HG03280 (cell line): ENCODE measurements around the gene MRPL44.

ENCODE experiments used
- ATAC-seq: cut with Tn5 transposase; IDR thresholded peaks from one replicate; pipeline ENCODE4 v1.9.1; 2021; ENCODE audit warnings: mild to moderate bottlenecking, moderate library complexity; ENCODE audit not compliant: unreplicated experiment

MRPL44 gene

DNA sequence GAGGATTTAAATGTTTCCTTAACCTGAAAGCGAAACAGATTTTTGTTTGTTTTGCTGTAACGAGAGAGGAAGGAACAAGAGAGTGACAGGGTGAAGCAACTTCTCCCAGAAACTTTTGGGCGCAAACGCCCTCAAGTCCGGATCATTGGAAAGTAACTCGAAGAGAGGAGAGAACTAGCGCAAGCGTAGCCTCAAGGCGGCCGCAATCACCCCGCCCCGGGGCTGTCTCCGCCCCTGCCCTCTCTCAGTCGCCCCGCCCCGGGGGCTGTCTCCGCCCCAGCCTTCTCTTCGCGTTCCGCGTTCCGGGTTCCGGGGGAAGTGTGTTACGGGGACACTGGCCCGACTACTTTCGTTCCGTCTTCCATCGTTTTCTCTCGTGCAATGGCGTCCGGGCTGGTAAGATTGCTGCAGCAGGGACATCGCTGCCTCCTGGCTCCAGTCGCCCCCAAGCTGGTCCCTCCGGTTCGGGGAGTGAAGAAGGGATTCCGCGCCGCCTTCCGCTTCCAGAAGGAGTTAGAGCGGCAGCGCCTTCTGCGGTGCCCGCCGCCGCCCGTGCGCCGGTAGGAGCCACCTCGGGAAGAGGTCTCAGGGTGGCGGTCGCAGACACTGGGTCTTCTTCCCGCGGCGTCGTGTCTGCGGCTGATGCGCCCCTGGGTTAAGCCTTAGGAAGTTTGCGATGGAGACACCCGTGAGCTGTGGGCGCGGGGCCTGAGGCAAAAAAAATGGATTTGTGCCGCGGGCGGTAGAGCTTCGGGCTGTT lies at the start of gene MRPL44:
Gene MRPL44, plus strand, starts transcription at position 372 of the 760 bp plus-strand sequence. Its CDS starts 10 bp downstream, at position 382.
- peak; percentile 91 for ATAC-seq

DNA sequence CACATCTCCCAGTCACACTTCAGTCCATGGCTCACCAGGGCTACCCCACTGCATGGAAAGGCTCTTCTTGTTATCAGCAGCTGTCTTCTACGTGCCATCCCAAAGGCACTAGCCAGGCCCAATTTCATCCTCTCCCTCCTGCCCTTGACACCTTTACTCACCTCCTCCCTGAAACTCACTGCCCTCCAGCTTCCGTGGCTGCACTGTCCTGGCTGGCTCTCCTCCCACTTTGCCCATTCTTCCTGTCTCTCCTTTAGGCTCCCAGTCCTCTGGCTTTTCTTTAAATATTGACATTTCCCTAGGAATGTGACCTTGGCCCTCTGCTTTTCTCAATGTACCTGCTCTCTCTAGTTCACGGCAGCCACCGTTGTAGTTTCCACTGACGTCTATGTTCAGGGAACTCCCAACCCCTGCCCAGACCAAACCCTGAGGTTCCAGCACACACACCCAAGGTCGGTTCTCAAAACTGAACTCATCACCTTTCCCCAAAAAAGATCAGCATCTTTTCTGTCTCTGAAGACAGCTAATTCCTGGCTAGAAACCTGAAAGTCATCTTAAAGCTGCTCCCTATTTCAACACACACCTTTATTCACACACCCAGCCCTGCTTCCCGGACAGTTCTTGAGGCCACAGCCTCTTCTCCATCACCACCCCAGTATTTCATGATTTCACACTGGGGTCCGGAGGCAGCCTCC lies 48.8 kb upstream of the MRPL44 start:
- ATAC-seq: no peak

DNA sequence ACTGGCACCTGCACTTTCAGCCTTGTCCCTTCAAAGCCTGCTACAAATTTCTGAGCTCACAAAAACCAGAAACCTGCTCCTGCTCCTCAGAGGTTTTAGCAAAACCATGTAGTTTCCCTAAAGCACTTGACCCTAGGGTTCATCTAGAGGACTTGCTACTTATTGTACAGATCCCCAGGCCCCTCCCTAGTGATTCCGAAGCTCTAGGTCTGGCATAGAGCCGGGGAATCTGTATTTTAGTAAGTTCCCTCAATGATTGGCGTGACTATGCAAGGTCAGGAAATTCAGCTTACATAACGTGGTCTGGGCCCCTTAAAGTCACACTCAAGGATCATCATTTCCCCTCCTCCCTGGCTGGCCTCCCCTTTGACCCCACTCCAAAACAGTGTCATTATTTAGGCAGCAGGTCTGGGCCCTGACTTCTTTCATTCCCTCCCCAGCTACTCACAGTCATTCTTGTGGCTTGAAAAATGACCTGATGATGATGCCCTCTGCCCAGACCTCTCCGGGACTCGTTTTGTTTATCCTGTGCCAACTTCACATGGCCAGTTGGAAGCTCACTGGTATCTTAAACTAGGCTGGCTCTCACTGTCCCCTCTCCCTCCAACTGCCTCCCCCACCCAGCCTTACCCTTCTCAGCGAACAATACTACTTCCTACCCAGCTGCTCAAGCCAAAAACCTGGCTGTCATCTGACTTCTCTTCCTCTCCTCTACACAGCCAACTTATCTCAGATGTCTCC lies 48.1 kb upstream of the MRPL44 start:
- ATAC-seq: no peak

DNA sequence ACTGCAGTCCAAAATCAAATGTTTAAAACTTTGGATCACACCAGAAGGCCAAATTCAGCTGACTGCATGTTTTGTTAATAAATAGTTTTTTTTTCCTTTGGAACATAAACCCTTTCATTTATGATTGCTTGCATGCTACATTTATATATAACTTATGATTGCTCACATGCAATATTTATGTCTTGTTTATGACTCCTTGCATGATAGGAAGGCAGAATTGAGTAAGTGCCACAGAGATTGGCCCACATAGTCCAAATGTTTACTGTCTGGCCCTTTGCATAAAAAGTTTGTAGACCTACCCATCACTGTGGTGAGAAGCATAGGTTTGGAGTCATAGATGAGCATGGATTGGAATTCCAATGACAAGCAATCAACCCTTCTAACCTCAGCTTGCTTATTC lies 42.9 kb upstream of the MRPL44 start:
- no peak for ATAC-seq

DNA sequence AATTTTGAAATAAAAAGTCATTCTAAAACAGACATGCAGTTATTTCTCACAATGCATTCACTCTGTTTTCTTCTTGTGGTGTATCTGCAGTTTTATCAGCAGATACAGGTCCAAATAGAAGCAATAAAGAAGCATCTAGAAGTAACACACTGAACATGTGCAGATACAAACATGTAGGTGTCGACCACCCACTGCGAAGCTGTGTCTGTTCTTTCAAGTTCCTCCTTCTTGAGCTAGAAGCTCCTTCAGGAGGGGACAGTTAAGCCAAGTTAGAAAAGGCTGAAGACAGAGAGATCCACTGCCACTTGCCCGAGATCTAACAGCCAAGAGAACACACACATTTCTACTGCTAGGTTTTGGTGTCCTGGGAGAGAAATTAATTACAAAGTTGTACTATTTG lies 42.2 kb upstream of the MRPL44 start:
- ATAC-seq: no peak

DNA sequence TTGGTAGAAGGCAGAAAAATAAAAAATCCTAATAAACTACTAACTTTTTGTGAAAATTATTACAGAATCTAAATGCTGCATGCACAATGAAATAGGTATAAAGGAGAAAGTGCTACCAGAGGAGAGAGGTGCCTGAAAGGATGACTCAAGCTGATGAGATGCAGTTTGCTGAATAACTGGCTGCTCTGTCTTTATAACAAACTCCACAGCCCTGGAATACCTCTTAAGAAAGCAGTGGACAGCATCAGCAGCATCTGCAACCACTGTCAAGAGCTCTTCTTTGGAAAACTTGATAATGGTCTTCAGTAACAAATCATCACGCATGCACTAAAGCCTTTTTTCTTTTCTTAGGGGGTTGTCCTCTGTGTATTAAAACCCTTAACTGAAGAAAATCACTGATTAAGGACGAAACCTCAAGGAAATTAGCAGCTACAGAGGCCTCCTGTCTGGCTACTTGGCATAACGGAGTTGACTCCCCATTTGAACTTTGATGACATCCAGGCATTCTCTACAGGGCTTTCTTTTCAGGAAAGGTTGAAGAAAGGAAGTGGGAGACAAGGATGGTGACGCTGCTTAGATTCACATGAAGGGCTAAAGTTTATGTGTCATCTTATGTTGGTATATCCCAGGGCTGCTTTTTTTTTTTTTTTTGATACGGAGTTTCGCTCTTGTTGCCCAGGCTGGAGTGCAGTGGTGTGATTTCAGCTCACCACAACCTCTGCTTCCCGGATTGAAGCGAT lies 40.9 kb upstream of the MRPL44 start:
- ATAC-seq: no peak

DNA sequence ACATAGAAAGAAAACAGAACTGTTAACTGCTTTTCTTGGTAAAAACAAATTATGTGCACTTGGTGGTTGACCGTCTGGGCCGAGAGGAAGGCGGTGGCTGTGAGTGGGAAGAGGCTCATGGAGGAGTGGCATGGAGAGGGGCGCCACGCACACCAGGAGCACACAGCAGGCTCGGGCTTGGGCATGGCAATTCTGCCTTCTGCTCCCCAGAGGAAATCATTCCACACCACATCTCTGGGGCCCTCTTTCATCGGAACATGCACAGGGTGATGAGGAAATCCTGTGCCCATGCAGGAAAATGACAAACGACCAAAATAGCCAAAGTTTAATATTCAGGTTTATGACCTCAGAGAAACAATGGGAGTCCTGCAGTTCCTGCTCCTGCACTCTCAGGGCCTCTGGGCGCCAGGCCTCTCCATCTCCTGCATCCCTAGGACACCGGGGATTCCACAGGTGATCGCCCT lies 38.6 kb upstream of the MRPL44 start:
- no peak for ATAC-seq

DNA sequence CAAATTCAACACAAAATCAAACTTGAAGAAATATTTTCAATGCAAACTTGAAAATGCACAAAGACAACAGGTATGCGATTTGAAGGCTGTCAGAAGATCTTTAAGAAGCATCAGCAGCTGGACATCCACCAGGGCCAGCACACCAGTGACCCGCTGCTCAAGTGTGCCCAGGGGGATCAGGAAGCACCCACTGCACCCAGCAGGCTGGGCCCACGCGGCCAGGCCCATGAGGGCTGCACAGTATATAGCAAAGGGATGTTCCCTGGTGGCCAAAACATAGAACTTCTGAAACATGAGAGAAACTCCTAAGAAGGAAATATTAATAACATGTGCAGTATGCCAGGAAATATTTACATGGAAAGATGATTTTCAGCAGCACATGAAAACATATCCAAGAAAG lies 37.2 kb upstream of the MRPL44 start:
- ATAC-seq: no peak

DNA sequence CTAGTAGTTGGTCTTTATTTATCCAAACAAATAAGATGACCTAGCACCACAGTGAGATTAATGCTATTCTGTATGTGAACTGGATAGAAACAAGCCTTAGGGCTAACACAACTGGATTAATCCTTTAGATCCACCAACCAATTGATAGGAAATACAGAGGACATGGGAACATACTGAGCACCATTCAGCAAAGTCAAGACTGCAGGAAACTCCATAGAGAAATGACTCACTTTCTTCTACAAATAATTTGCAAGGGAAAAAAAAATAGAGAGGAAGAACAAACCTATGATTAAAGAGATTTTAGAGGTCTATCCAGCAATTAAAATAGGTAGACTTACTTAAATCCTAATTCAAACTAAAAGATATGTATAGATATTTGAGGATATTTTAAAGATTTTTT lies 36.1 kb upstream of the MRPL44 start:
- ATAC-seq: no peak

DNA sequence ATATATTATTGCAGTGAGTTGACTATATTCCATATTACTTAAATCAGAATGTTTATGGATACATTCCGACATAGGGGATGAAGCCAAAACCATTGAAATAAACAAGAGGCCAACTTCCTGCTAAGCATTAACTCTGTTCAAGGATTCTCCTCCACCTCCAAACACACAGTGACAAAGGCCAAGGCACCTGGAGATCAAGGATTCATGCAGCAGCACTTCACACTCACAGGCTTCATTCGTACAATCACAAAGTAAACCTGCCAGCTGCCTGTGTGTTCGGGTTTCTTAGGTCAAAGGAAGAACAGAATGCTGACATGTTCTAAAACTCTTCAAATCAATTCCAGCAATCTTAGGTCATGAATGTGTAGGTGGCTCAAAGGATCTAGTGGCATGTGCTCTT lies 35.0 kb upstream of the MRPL44 start:
- no peak for ATAC-seq

DNA sequence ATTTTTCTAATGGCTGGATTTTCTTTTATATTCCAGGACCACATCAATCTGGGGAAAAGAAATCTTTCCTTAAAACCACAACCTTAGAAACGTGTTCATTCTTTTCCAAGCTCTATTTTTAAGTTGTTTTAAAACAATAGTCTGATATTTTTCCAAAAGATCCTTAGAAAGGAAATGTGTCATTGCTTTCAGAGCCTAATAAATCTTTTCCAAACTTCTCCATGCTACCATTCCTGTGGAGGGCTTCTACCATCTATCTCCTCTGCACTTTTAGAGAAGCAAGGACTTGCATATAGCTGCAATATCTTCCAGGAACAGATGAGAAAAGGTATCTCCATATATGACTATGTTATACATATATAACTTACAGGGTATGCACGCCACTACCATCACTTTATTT lies 33.3 kb upstream of the MRPL44 start:
- ATAC-seq: no peak

DNA sequence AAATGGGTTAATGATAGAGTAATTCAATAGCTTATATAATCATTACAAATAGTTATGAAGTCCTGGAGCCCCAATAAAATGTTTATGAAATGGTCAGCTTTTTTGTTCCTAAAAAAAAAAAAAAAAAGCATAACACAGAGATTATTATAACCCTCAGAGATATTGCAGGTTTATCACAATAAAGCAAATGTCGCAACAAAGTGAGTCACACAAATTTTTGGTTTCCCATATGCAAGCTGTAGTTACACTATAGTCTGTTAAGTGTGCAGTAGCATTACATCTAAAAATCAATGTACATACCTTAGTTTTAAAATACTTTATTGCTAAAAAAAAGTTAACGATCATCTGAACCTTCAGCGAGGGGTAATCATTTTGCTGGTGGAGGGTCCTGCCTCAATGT lies 32.2 kb upstream of the MRPL44 start:
- no peak for ATAC-seq

DNA sequence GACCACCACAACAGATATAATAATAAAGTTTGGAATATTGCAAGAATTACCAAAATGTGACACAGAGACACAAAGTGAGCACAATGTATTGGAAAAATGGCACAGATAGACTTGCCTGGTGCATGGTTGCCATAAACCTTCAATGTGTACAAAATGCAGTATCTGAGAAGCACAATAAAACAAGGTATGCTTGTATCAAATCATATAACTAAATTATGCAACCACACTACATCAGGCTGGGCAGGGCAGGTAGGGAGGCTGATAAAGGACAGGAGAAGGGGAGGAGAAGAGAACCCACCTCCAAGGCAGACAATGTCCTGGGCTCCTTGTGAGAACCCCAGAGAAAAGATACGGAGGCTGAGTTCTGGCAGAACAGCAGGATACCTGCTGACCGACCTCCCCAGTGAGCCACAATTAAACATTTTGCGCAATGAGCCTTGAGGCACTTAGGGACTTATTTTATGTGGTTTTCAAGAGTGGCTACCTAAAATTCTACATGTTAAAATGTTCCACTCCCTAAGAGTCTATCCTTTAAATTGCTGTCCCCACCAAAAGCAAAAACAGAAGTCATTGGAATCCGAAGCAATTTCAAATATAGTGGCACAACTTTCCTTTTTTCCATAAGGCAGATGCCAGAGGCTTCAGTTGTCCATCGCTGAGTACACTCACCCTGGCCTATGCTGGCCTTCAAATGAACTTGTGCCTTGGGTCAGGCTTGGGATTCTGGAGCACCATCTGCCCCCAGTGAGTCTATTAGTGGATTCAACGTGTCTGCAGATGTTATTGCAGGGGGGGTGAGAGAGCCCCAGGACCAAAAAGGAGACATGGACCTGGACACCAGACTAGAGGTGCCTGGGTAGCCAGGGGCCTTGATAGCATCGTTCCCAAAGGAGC lies 28.9 kb upstream of the MRPL44 start:
- no peak for ATAC-seq

DNA sequence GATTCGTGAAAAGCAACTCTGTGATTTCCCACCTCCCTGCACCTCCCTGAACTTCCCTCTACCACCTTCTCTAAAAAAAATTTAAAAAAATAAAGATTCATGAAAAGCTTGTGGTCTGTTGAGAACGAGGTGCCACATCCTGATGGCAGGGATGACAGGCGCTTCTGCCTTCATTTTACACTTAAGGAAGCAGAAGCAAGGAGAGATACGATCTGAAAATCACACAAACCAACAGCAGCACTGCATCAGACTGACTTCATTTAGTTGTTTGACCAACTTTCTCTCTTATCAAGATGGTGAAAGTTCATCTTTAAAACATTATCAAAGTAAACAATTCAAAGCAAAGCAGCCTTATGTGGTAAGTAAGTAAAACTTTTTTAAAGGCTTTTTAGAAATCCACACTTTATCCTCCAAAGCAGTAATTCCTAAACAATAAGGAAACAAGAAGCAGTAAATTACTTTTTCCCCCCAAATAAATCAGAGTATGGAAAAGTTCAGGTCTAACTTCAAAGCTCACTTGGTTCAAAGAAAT lies 27.6 kb upstream of the MRPL44 start:
- ATAC-seq: no peak

DNA sequence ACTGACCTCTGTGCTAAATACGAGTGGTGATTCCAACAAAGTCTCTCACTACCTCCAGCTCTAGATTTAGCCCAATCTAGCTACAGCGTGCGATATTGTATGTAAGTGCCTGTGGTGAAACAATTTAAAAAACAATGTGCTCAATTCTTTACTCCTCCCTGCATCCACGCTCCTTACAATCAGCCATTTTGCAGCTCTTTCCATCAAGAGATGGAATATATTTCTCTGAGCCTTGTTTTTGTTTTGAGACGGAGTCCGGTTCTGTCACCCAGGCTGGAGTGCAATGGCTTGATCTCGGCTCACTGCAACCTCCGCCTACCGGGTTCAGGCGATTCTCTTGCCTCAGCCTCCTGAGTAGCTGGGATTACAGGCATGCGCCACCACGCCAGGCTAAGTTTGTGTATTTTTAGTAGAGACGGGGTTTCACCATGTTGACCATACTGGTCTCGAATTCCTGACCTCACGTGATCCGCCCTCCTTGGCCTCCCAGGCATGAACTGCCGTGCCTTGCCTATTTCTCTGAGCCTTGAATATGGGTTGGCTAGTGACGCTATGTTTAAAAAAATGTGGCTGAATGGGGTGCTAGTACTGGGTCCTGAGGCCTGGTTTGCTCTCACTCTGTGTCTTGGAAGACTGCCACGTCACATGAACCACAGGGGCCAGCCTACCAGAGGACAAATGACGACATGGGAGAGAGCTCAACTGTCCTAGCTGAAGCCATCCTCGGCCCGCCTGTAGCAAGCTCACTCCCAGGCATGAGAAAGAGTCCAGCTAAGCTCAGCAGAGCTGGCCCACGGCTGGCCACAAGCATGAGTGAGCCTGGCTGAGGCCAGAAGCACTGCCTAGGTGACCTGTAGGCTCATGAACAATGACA lies 26.9 kb upstream of the MRPL44 start:
- no peak for ATAC-seq

DNA sequence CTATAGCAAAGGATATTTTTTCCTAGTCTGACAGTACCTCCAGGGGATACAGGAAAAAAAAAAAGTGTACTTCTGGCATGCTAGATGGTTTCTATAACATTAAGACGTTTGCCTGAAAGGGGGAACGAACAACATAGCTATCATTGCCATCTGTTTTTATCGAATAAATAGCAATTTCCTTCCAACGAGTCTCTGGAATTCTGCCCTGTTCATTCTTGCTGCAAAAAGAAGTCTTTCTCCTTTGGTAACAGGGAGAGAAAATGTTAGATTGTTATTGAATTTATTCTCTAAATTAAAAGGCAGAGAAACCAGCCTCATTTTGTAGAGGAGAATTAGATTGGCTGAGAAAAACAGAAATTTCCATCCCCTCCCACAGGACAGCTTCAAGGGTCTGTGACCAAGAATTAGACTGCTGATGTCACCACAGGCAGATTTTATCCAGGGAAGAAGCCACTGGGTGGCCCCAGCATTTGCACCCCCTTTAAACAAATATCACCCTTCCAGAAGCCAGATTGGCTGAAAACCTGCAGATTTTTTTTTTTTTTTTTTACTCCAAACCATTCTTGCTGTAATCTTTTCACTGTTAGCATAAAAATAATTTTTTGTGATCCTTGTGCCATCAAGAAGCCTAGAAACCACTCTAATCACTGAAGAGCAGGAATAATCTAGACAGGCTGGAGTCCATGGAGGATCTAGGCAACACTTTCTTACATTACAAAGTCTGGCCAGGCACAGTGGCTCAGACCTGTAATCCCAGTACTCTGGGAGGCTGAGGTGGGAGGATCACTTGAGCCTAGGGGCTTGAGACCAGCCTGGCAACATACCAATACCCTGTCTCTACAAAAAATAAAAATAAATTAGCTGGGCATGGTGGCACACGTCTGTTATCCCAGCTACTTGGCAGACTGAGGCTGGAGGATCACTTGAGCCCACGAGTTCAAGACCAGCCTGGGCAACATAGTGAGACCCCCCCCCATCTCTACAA lies 24.2 kb upstream of the MRPL44 start:
- no peak for ATAC-seq

DNA sequence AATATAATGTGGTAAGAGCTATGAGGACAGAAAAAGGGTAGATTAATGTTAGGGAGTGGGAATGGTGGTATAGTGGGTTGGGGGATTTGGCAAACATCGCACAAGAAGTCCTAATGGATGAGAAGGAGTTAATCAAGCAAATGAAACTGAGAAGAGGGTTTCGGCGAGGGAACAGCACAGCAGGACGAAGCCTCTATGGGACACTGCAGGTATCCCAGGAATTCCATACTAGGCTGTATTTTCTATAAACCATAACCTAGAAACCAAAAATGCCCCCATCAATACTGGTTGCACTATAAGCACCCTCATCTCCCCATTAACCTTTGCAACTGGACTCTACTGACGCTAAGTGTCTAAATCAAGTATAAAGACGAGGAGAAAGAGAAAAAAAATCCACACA lies 22.4 kb upstream of the MRPL44 start:
- no peak for ATAC-seq
